ENCODE results near the gene ZSCAN4.

DNA sequence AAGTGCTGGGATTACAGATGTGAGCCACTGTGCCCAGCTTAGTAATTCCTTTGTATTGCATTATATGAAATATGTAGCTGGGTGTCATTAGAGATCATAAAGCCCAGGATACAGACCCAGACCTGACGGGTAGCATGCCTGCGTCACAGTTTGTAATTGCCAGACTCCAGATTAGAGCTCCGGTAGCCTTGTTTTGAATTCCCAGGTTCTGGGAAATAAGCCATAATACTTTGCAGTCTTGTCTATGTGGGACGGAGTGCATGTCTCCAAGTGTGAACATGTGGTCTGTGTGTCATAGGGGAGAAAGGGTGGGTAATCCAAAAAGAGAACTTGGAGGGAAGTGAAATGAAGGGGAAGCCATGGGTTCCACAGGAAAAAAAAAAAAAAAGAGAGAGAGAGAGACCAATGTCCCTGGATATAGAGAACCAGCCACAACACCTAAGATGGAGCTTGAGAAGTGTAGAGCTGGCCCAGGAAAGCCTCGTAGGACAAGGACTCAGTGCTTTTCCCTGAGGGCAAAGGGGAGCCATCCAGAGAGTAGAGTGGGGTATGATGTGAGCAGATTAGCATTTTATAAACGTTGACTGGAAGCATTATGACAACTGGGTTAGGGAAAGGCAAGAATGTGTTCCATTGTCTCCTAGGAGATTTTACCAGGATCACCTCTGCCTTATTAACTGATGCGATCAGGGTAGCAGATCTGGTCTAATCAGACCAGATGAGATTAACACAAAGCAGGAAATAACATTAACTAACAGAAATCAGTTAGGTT, 2.6 kb downstream of the ZSCAN4 start:
- TF ChIP-seq POLR2A (IDR thresholded peaks at IDR 0.05): no peak
- TF ChIP-seq, protein P1, sequence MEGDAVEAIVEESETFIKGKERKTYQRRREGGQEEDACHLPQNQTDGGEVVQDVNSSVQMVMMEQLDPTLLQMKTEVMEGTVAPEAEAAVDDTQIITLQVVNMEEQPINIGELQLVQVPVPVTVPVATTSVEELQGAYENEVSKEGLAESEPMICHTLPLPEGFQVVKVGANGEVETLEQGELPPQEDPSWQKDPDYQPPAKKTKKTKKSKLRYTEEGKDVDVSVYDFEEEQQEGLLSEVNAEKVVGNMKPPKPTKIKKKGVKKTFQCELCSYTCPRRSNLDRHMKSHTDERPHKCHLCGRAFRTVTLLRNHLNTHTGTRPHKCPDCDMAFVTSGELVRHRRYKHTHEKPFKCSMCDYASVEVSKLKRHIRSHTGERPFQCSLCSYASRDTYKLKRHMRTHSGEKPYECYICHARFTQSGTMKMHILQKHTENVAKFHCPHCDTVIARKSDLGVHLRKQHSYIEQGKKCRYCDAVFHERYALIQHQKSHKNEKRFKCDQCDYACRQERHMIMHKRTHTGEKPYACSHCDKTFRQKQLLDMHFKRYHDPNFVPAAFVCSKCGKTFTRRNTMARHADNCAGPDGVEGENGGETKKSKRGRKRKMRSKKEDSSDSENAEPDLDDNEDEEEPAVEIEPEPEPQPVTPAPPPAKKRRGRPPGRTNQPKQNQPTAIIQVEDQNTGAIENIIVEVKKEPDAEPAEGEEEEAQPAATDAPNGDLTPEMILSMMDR (IDR thresholded peaks at IDR 0.05): no peak
